Thymus (tissue), 11 donors: ENCODE results near the gene UPF3A. TPM values are rescaled to one million over a fixed set of nuclear protein-coding genes. Genes with fewer than 3 reads are reported as not detected.

Experiments used
- DNase-seq, 9 donors: peaks; one replicate each; pipeline ENCODE4 v3.0.0-alpha.2; 2013; ENCODE audit warnings: low spot score in 9 of 9, low read depth in 6 of 9, missing footprints in 1 of 9
- H3K27ac ChIP-seq, 2 donors: one replicate each; pipeline ENCODE4 v1.5.1; 2013; ENCODE audit warnings: control low read depth in 1 of 2, low read depth in 1 of 2, low read length in 1 of 2, mild to moderate bottlenecking in 1 of 2, moderate library complexity in 1 of 2
- H3K27me3 ChIP-seq, 2 donors: one replicate each; pipeline ENCODE4 v1.5.1; 2013; ENCODE audit warnings: low read length in 1 of 2; ENCODE audit not compliant: control insufficient read depth in 2 of 2, insufficient read depth in 1 of 2
- H3K36me3 ChIP-seq, 2 donors: one replicate each; pipeline ENCODE4 v1.5.1; 2013; ENCODE audit warnings: low read length in 1 of 2, mild to moderate bottlenecking in 1 of 2, moderate library complexity in 1 of 2; ENCODE audit not compliant: control insufficient read depth in 2 of 2, insufficient read depth in 2 of 2
- H3K4me1 ChIP-seq, 2 donors: one replicate each; pipeline ENCODE4 v1.5.1; 2013; ENCODE audit warnings: low read length in 2 of 2; ENCODE audit not compliant: control insufficient read depth in 2 of 2, insufficient read depth in 2 of 2
- H3K4me3 ChIP-seq, 2 donors: one replicate each; pipeline ENCODE4 v1.5.1; 2013; ENCODE audit warnings: low read length in 2 of 2, control low read depth in 1 of 2, mild to moderate bottlenecking in 1 of 2
- H3K9me3 ChIP-seq, 2 donors: one replicate each; pipeline ENCODE4 v1.5.1; 2013; ENCODE audit warnings: low read length in 1 of 2, mild to moderate bottlenecking in 1 of 2; ENCODE audit not compliant: control insufficient read depth in 2 of 2, insufficient read depth in 1 of 2
- WGBS: extraction: QIAGEN DNeasy Blood & Tissue Kit; methylation state at CpG from one replicate; pipeline ENCODE4 v1.1.7; 2013; 5-methylcytosine and 5-hydroxymethylcytosine counted together
- polyA plus RNA-seq: library from polyadenylated mRNA; stranded (reverse); fragments of 200-250 nt; gene quantifications from one replicate; pipeline ENCODE4 v1.2.3, GENCODE V29; 2013
- total RNA-seq: library from RNA; stranded (reverse); fragments of 120-200 nt; gene quantifications from one replicate; pipeline ENCODE4 v1.2.4, GENCODE V29; 2013
- donor health status: healthy.

UPF3A gene
- total and polyA plus RNA-seq, 2 donors, result 28.2 to 81.0 TPM

DNA sequence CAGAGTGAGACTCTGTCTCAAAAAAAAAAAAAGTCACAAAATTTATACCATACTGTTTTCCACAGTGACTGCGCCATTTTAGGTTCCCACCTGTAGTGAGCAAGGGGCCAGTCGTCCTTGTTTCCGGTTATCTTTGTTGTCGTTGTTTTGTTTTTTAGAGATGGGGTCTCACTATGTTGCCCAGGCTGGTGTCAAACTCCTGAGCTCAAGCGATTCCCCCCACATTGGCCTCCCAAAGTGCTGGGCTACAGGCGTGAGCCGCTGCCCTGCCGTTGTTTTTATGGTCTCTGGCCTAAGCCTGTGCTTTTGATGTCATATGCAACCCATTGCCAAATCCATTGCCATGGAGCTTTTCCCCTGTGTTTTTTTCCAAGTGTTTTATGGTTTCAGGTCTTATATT lies 3.3 kb downstream of the UPF3A start:
- Histone ChIP-seq H3K4me3 (no peak overlapping the region), H3K27me3 (no peaks in the 10 kb centered on the region), H3K36me3 (peaks cover 36 to 44% of the 10 kb centered on the region in 2 donors), H3K4me1 (peaks cover 4 to 17% of the 10 kb centered on the region in 2 donors), H3K9me3 (no peaks in the 10 kb centered on the region), H3K27ac (no peak overlapping the region)
- WGBS, result 98% methylated on average over 8 of the region's 8 CpGs
- no peak for DNase-seq

DNA sequence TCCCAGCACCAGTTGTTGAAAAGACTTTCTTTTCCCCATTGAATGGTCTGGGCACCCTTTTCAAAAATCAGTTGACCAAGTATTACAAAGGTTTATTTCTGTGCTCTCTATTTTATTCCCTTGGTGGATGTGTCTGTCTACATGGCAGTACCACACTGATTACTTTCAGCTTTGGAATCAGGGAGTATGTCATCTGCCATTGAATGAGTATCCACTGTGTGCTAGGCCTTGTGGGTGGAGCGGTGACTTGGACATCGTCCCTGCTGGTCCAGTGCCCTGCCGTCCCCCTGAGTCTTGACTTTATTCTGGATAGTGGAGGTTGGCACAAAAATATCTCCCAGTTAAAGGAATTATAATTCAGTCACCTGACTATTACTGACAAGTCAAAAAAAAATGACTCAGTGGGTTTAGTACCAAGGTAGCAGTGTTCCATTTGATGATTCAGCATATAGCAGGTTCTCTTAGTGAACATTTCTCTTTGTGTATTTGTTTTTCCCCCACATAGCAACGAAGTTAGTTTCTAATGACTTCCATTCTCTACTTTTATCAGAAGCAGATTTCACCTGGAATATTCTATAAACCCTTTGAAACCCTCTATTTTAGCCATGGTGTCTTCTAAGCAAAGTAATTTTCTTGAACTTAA lies 3.9 kb downstream of the UPF3A start:
- no peak for DNase-seq
- H3K4me1 ChIP-seq, result peaks cover 4 to 14% of the 10 kb centered on the region in 2 donors
- H3K9me3 ChIP-seq, result no peaks in the 10 kb centered on the region
- peaks cover 40 to 50% of the 10 kb centered on the region in 2 donors for H3K36me3 ChIP-seq
- H3K4me3 ChIP-seq, result no peak overlapping the region
- WGBS, result over 99% methylated on average over 4 of the region's 4 CpGs
- H3K27me3 ChIP-seq, result no peaks in the 10 kb centered on the region
- H3K27ac ChIP-seq, result no peak overlapping the region

DNA sequence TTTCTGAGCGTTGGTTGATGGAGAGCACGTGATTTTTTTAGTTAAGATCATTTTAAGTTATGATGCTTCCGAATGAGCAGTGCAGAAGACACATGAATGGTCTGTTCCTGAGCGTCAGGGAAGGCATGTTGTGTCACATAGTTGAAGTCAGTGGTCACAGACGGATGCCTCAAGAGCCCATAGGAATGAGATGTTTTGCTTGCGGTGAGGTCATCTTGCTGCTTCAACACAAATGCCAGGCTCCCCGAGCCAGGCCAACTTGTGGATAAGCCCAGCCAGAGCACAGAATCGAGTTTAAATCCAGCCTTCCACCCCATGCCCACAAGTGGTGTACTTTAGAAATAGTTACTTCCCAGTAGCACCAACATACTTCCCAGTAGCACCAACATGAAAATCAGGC lies 5.4 kb downstream of the UPF3A start:
- peaks cover 41 to 57% of the 10 kb centered on the region in 2 donors for H3K36me3 ChIP-seq
- no peak overlapping the region for H3K4me3 ChIP-seq
- peaks cover 4 to 7% of the 10 kb centered on the region in 2 donors for H3K4me1 ChIP-seq
- H3K27ac ChIP-seq, result no peak overlapping the region
- no peak for DNase-seq
- H3K9me3 ChIP-seq, result no peaks in the 10 kb centered on the region
- no peaks in the 10 kb centered on the region for H3K27me3 ChIP-seq
- WGBS, result 97% methylated on average over 8 of the region's 8 CpGs

DNA sequence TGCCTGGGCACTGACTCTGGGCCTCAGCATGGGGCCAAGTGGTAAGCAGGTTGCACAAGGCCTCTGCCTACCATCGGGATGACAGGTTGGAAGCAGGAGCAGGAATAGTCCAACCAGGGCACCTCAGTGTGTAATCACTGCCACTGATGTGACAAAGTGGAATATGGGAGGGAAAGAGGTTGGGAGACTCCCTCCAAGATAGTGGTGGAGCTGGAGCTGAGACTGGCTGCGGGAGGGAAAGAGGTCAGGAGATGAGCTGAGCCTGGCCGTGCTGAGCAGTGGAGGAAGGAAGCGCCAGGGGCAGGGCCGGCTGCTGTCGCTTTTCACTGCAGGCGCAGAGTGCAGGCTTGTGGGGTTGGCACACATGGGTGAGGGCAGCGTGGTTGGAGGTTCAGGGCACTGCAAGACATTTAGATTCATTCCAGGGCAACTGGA lies 6.8 kb downstream of the UPF3A start:
- no peak overlapping the region for H3K27ac ChIP-seq
- WGBS, result 97% methylated on average over 8 of the region's 8 CpGs
- H3K36me3 ChIP-seq, result peaks cover 51 to 66% of the 10 kb centered on the region in 2 donors
- no peak overlapping the region for H3K4me3 ChIP-seq
- H3K9me3 ChIP-seq, result no peaks in the 10 kb centered on the region
- peaks cover 0 to 3% of the 10 kb centered on the region in 2 donors for H3K4me1 ChIP-seq
- no peaks in the 10 kb centered on the region for H3K27me3 ChIP-seq
- DNase-seq, result no peak

DNA sequence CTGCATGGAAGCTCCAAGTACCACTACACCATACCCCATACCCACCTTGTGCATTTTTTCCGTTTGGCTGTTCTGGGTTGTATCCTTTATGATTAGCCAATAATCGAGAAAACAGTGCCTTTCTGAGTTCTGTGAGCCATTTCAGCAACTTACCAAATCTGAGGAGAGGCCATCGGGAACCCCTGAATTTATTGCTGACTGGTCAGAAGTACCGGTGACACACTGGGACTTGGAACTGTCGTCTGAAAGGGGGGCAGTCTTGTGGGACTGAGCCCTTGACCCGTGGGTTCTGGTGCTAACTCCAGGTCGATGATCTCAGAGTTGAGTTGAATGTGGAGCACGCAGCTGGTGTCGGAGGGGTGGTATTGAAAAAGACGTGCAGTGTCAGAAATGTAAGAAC lies 15.0 kb downstream of the UPF3A start:
- Histone ChIP-seq H3K9me3 (no peaks in the 10 kb centered on the region), H3K4me1 (no peaks in the 10 kb centered on the region), H3K4me3 (no peak overlapping the region), H3K27ac (no peak overlapping the region), H3K36me3 (peaks cover 59 to 62% of the 10 kb centered on the region in 2 donors), H3K27me3 (no peaks in the 10 kb centered on the region)
- DNase-seq, result no peak
- WGBS, result 98% methylated on average over 10 of the region's 10 CpGs

DNA sequence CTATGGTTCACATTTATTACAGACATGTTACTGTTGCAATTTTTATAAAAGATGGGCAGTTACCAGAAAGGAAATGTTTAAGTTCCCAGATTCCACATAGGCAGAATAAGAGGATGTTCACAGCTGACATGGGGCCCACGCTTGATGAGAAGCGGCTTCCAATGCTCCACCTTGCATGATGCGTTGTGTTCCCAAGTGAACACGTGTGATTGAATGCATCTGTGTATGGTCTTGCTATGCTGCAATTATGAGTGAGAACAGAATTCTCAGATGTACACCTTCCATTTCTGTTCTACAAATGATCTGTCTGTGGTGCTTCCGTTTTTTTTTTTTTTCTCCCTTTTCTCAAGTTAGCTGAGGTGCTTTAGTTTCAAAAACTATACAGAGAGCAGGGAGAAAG lies 15.5 kb downstream of the UPF3A start:
- Histone ChIP-seq H3K27ac (no peak overlapping the region), H3K9me3 (no peaks in the 10 kb centered on the region), H3K4me1 (no peaks in the 10 kb centered on the region), H3K36me3 (peaks cover 62 to 65% of the 10 kb centered on the region in 2 donors), H3K27me3 (no peaks in the 10 kb centered on the region), H3K4me3 (no peak overlapping the region)
- no peak for DNase-seq
- WGBS, result 98% methylated on average over 5 of the region's 5 CpGs

DNA sequence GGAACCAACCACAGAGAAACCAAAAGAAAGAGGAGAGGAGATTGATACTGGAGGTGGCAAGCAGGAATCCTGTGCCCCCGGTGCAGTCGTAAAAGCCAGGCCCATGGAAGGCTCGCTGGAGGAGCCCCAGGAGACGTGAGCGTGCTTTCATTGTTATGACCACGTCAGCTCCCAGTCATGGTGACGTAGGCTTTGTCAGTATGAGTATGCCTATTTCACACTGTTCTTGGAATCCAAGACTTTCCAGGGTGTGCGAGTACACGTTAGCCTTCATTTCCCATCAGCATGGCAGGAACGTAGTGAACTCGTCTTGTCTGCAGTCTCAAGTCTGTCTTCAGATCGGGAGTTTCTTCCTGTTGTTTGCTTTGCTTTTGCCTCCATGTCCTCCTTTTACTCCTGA lies 17.5 kb downstream of the UPF3A start:
- WGBS, result 92% methylated on average over 12 of the region's 12 CpGs
- no peaks in the 10 kb centered on the region for H3K9me3 ChIP-seq
- no peak overlapping the region for H3K4me3 ChIP-seq
- H3K36me3 ChIP-seq, result peaks cover 64 to 69% of the 10 kb centered on the region in 2 donors
- H3K27me3 ChIP-seq, result no peaks in the 10 kb centered on the region
- no peak overlapping the region for H3K27ac ChIP-seq
- no peak for DNase-seq
- H3K4me1 ChIP-seq, result no peaks in the 10 kb centered on the region

DNA sequence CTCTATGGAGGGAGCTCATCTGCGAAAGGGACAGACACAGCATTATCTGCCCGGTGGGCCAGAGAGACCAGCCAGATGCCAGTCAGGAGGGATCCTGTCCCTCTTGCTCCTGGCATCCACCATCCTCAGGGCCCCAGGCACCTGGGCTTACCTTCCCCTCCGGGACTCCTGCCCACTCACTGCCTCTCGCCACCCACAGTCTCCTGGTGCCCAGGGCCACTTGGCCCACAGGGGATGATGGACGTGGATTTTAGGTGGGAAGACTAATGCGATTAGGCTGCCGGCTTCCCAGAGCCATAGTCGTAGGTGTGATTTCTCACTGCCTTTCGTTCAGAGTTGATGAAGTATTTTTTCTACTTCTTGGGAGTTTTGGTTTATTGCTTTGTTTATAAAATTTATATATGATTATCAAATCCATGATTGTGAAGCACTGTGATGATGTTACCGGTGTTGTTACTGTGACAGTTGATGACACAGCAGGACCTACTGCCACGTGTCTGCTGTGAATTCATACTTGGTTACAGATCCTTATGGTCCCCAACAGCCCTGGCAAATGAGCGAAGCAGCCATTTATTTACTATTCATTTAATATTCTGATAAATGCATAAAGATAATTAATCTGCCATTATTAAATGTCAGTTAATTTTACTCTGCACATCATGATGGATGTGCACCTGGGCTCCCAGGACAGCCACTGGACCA lies 18.4 kb downstream of the UPF3A start:
- Histone ChIP-seq H3K36me3 (peaks cover 71 to 77% of the 10 kb centered on the region in 2 donors), H3K27me3 (no peaks in the 10 kb centered on the region), H3K27ac (no peak overlapping the region), H3K4me1 (no peaks in the 10 kb centered on the region), H3K9me3 (no peaks in the 10 kb centered on the region), H3K4me3 (no peak overlapping the region)
- DNase-seq, result no peak
- 98% methylated on average over 12 of the region's 12 CpGs for WGBS

DNA sequence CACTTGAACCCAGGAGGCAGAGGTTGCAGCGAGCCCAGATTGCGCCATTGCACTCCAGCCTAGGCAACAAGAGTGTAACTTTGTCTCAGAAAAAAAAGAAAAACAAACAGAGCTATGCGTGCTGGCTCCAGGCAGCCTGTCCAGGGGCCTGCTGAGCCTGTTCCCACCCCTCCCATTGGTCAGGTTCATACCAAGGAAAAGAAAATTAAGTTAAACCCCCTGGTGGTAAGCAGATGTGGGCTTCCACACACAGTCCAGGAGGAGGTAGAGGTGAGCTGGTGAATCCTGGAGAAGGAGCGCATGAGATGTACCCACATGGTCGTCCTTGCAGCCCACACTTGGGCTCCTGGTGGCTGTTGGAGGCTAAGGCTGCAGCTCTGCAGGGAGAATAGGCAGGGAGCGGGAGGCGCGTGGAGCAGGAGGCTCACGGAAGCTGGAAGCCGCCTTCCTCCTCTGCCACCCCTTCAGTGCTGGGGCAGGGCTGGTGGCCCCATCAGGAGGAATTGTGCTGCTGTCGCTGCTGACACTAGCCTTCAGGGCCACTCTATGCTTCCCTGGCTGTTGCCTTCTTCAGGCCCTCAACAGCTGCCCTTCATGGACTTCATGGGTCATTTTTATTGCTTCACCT lies 22.4 kb downstream of the UPF3A start:
- peaks cover 57 to 59% of the 10 kb centered on the region in 2 donors for H3K36me3 ChIP-seq
- H3K27me3 ChIP-seq, result no peaks in the 10 kb centered on the region
- DNase-seq, result no peak

More for the DNA sequence above, 22.4 kb downstream of the UPF3A start:
- Histone ChIP-seq H3K4me3 (no peak overlapping the region), H3K27ac (no peak overlapping the region), H3K4me1 (no peaks in the 10 kb centered on the region), H3K9me3 (no peaks in the 10 kb centered on the region)
- whole genome bisulfite sequencing, result 98% methylated on average over 11 of the region's 11 CpGs
